Uterus (tissue), 4 donors: ENCODE data around the gene PLXND1. TPM values are rescaled to one million over a fixed set of nuclear protein-coding genes. Genes with fewer than 3 reads are reported as not detected.

ENCODE experiments used
- DNase-seq, 2 donors: peaks; one replicate each; pipeline ENCODE4 v3.0.0-alpha.2; 2019 to 2020
- H3K27ac ChIP-seq, 2 donors: fragments of 200-600 bp; sonication (generic); 1 replicate in 1 of 2; 2 replicates in 1 of 2; pipeline ENCODE4 v1.5.1; 2016 to 2018
- H3K27me3 ChIP-seq, 2 donors: fragments of 200-600 bp; sonication (generic); one replicate each; pipeline ENCODE4 v1.5.1; 2018 to 2019; ENCODE audit warnings: control low read depth in 1 of 2
- H3K36me3 ChIP-seq, 2 donors: fragments of 200-600 bp; sonication (generic); one replicate each; pipeline ENCODE4 v1.5.1; 2019; ENCODE audit warnings: control low read depth in 1 of 2
- H3K4me1 ChIP-seq, 2 donors: fragments of 200-600 bp; sonication (generic); one replicate each; pipeline ENCODE4 v1.5.1; 2018 to 2019; ENCODE audit warnings: control low read depth in 1 of 2
- H3K4me3 ChIP-seq, 2 donors: fragments of 200-600 bp; sonication (generic); 1 replicate in 1 of 2; 2 replicates in 1 of 2; pipeline ENCODE4 v1.5.1; 2018 to 2019; ENCODE audit warnings: mild to moderate bottlenecking in 1 of 2
- H3K9me3 ChIP-seq, 2 donors: fragments of 200-600 bp; sonication (generic); one replicate each; pipeline ENCODE4 v1.5.1; 2019; ENCODE audit warnings: control low read depth in 1 of 2
- POLR2A ChIP-seq, 2 donors: fragments of 450-650 bp; IDR thresholded peaks; one replicate each; pipeline ENCODE4 v1.6.1; 2016; ENCODE audit warnings: antibody characterized with exemption in 2 of 2, mild to moderate bottlenecking in 1 of 2, moderate library complexity in 1 of 2
- intact Hi-C: fragments of 100-400 bp; cut with DNase I; formaldehyde crosslinking; loops from one replicate; pipeline ENCODE4 v1.15.1; 2023; ENCODE audit warnings: low total_unique reads
- total RNA-seq, 4 donors: library from RNA; depleted of rRNA in 3 of 4; stranded (reverse); fragments of >200 nt in 3 of 4; gene quantifications; one replicate each; pipeline versions ENCODE4 v1.1.0 to v1.2.4, GENCODE V29; 2014 to 2023
- TF ChIP-seq, protein P1 (sequence below), 4 experiments: fragments of 200-600 bp in 2 of 4; fragments of 450-650 bp in 2 of 4; sonication (generic) in 2 of 4; IDR thresholded peaks; one replicate each; pipeline ENCODE4 v1.5.1; 2016 to 2019; ENCODE audit warnings: antibody characterized with exemption in 4 of 4, mild to moderate bottlenecking in 2 of 4, moderate library complexity in 1 of 4
- donor health status: DM: yes; HTN: yes; CAD: no.

Gene PLXND1
- total RNA-seq, 4 donors from 2014 or later: 54.7 to 343 (median 121) TPM

DNA sequence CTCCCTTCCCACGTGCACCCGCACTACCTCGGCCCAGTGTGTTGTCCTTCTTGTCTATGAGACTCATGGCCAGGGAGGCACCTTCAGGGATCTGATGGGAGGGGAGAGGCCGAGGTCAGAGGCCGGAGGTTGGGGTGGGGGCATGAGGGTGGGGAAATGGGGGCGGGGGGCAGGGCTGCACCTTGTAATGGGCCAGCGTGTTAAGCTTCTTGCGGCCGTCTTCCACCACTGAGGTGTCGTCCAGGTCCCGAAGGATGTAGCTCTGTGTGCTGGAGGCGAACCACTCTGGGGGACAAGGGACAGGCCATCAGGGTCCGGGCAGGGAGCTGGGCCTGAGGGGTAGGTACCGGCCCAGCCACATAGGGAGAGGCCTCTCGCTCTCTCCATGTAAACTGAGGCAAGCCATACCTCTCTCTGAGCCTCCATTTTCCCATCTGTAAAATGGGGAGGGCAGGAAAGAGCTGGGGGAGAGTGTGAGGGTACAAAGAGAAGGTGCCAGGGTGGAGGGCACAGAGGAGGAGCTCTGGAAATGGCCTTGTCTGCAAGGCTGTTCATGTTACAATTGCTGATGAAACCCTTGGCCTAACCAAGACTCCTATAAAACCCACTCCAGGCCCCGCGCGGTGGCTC is 44.7 kb downstream of the PLXND1 start:
- DNase-seq: no peak
- no peaks in the 10 kb centered on the region for H3K36me3 ChIP-seq
- no peaks in the 10 kb centered on the region for H3K9me3 ChIP-seq
- no peak overlapping the region for H3K4me3 ChIP-seq
- peak overlapping the region; percentile 88 to 95 for H3K27ac ChIP-seq
- peaks cover 7 to 54% of the 10 kb centered on the region in 2 donors for H3K4me1 ChIP-seq
- no peaks in the 10 kb centered on the region for H3K27me3 ChIP-seq
- intact Hi-C loops: no loop called here
- TF ChIP-seq, protein P1, sequence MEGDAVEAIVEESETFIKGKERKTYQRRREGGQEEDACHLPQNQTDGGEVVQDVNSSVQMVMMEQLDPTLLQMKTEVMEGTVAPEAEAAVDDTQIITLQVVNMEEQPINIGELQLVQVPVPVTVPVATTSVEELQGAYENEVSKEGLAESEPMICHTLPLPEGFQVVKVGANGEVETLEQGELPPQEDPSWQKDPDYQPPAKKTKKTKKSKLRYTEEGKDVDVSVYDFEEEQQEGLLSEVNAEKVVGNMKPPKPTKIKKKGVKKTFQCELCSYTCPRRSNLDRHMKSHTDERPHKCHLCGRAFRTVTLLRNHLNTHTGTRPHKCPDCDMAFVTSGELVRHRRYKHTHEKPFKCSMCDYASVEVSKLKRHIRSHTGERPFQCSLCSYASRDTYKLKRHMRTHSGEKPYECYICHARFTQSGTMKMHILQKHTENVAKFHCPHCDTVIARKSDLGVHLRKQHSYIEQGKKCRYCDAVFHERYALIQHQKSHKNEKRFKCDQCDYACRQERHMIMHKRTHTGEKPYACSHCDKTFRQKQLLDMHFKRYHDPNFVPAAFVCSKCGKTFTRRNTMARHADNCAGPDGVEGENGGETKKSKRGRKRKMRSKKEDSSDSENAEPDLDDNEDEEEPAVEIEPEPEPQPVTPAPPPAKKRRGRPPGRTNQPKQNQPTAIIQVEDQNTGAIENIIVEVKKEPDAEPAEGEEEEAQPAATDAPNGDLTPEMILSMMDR (IDR thresholded peaks at IDR 0.05): no peak
- no peak for TF ChIP-seq POLR2A (IDR thresholded peaks at IDR 0.05)

DNA sequence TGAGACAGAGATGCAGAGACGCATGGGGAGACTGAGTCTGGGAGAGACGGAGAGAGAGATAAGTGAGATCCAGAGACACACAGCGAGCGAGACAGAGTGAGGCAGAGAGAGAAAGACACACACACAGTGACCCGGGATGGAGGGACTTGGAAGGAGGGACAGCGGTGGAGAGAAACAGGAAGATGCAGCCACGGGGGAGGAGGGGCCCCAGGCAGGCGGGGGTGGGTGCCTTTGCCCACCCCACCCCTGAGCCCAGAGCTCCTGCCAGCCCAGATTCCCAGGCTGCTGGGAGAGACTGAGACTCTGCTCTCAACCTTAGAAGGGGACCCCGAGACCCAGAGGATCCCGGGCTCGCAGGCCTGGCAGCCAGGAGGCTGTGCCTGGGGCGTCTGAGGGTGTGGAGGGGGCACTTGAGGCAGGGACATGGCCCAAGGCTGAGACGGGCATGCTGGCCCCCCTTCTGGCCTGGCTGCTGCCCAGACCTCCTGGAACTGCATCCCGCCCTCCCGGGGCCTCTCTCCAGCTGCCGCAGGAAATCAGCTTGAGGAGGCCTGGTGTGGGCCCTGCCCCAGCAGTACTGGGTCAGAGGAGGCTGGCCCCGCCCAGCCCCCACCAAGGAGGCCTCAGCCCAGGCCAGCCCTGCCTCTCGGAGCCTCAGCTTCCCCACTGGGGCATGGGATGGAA is 45.4 kb downstream of the PLXND1 start:
- TF ChIP-seq, protein P1 (IDR thresholded peaks at IDR 0.05): peak in 1 of 4 experiments; percentile 10
- no peak for TF ChIP-seq POLR2A (IDR thresholded peaks at IDR 0.05)
- H3K27me3 ChIP-seq: no peaks in the 10 kb centered on the region
- DNase-seq: peak; percentile 88 to 89
- peak overlapping the region; percentile 88 to 95 for H3K27ac ChIP-seq
- H3K36me3 ChIP-seq: no peaks in the 10 kb centered on the region
- H3K4me1 ChIP-seq: peaks cover 7 to 49% of the 10 kb centered on the region in 2 donors
- no peaks in the 10 kb centered on the region for H3K9me3 ChIP-seq
- no peak overlapping the region for H3K4me3 ChIP-seq
- intact Hi-C loops: no loop called here

DNA sequence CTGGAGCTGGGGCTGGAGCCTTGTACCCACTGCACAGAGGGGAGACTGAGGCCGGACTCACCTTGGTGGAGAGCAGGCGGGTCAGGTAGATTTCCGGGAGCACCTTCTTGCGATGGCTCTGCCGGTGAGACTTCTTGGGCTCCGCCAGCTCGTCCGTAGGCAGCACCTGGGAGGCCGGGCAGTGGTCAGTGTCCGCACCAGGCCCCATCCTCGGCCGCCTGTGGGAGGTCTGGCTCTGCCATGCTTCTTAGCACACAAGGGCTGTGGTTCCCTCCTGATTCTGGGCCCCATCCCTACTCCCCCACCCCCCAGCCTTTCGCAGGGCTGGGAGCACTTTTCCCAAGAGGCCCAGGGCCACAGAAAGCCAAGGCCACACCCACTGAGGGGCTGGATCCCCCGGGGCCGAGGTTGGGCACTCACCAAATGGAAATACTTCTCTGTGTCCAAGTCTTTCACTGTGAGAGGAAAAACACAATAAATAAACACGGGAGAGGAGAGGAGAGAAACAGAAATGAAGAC is 46.1 kb downstream of the PLXND1 start:
- H3K36me3 ChIP-seq: no peaks in the 10 kb centered on the region
- intact Hi-C loops: no loop called here
- peaks cover 7 to 49% of the 10 kb centered on the region in 2 donors for H3K4me1 ChIP-seq
- TF ChIP-seq, protein P1 (IDR thresholded peaks at IDR 0.05): no peak
- TF ChIP-seq POLR2A (IDR thresholded peaks at IDR 0.05): no peak
- no peak overlapping the region for H3K4me3 ChIP-seq
- H3K9me3 ChIP-seq: no peaks in the 10 kb centered on the region
- no peaks in the 10 kb centered on the region for H3K27me3 ChIP-seq
- peak; percentile 68 to 77 for DNase-seq
- peak overlapping the region; percentile 88 to 95 for H3K27ac ChIP-seq

DNA sequence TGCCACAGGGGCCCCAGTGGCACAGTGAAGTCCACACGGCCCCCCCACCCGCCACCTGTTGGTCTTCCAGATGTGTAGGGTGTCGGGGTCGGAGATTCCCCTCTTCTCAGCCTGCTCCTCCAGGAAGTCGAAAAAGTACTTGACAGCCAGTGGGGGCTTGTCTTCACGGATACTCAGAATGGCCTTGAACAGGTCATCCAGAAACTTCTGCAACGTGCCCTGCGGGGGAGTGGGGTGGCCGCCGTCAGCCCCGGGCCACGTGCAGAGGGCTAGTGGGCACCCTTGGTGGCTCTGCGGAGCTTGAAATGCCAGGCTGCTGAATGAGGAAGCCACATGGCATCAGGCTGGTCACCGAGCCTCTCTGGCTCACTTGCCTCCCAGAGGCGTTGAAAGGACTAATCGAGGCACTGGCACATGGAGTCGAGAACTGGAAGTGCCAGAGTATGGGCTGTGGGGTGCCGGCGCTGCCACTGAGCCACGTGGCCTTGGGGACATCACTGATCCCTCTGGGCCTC is 46.9 kb downstream of the PLXND1 start:
- Histone ChIP-seq H3K4me1 (peaks cover 7 to 42% of the 10 kb centered on the region in 2 donors), H3K27ac (peak overlapping the region; percentile 88 to 95), H3K4me3 (no peak overlapping the region), H3K36me3 (no peaks in the 10 kb centered on the region), H3K9me3 (no peaks in the 10 kb centered on the region), H3K27me3 (no peaks in the 10 kb centered on the region)
- DNase-seq: no peak
- no peak for TF ChIP-seq POLR2A (IDR thresholded peaks at IDR 0.05)
- TF ChIP-seq, protein P1 (IDR thresholded peaks at IDR 0.05): no peak
- intact Hi-C loops: no loop called here
